Measurements from ENCODE around the gene PAH. TPM values are rescaled to one million over a fixed set of nuclear protein-coding genes. Genes with fewer than 3 reads are reported as not detected.
A peak's percentile ranks its signal among the peaks of the same experiment; 100 is the strongest.

PAH gene
- total and polyA plus RNA-seq, 2 of the 13 experiments (the other 11 are each of a cell fraction or from before 2014, with no cell fraction given): 192 to 451 TPM

DNA sequence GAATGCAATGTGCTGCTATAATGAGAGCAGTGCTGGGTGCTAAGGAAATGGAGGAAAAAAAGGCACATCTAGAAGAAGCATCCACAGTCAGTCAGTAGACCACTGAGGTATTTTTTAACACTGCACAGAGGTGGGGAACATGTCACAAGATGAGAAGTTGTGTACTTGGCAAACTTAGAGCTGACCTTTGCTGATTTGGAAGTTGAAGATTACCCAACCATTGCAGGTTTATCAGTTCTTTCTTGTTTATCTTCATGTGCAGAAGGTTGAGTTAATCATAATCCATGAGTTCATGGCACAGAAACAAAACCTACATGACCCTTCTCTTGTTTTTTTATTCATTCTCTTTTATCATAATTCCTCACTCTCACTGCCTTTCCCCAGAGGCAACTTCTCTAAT, 3.2 kb upstream of the PAH start (continued):
- no peak for TF ChIP-seq SNAI1 (CRISPR knock-in tag; IDR thresholded peaks at IDR 0.05; ENCODE audit: borderline replicate concordance)
- TF ChIP-seq GTF3A (CRISPR knock-in tag; conservative IDR thresholded peaks at IDR 0.05): no peak
- TF ChIP-seq MAFF (IDR thresholded peaks at IDR 0.05; ENCODE audit: low read depth, low read length): peak; percentile 75
- TF ChIP-seq ZNF724P (CRISPR knock-in tag; IDR thresholded peaks at IDR 0.05; ENCODE audit: borderline replicate concordance): no peak
- no peak for TF ChIP-seq ZNF101 (CRISPR knock-in tag; IDR thresholded peaks at IDR 0.05; ENCODE audit: borderline replicate concordance, low read depth)
- TF ChIP-seq ZEB1 (IDR thresholded peaks at IDR 0.05; ENCODE audit: insufficient replicate concordance, low read depth): peak; percentile 78
- TF ChIP-seq NFRKB (IDR thresholded peaks at IDR 0.05): no peak
- TF ChIP-seq, protein P1, sequence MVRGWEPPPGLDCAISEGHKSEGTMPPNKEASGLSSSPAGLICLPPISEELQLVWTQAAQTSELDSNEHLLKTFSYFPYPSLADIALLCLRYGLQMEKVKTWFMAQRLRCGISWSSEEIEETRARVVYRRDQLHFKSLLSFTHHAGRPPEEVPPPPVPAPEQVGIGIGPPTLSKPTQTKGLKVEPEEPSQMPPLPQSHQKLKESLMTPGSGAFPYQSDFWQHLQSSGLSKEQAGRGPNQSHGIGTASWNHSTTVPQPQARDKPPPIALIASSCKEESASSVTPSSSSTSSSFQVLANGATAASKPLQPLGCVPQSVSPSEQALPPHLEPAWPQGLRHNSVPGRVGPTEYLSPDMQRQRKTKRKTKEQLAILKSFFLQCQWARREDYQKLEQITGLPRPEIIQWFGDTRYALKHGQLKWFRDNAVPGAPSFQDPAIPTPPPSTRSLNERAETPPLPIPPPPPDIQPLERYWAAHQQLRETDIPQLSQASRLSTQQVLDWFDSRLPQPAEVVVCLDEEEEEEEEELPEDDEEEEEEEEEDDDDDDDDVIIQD (CRISPR knock-in tag; IDR thresholded peaks at IDR 0.05; ENCODE audit: low read depth): peak; percentile 85; the same call in 1 of the 2 replicates
- TF ChIP-seq SYNCRIP (IDR thresholded peaks at IDR 0.05; ENCODE audit: insufficient read depth, low read depth, low read length): no peak
- TF ChIP-seq TBX3 (IDR thresholded peaks at IDR 0.05; ENCODE audit: borderline replicate concordance): peak; percentile 41; the same call in 1 of the 2 replicates
- TF ChIP-seq FOSL2 (CRISPR knock-in tag; IDR thresholded peaks at IDR 0.05): peak; percentile 78
- 0 out of 2 replicates have a peak, but pooled peaks have one; percentile 61 for TF ChIP-seq ZNF335 (CRISPR knock-in tag; IDR thresholded peaks at IDR 0.05)
- 0 out of 2 replicates have a peak, but pooled peaks have one; percentile 31 for TF ChIP-seq ZNF556 (CRISPR knock-in tag; IDR thresholded peaks at IDR 0.05; ENCODE audit: borderline replicate concordance)
- no peak for TF ChIP-seq CENPT (CRISPR knock-in tag; IDR thresholded peaks at IDR 0.05; ENCODE audit: low read depth)
- peak; percentile 96 for TF ChIP-seq MIER3 (CRISPR knock-in tag; IDR thresholded peaks at IDR 0.05; ENCODE audit: borderline replicate concordance)
- TF ChIP-seq ZNF747 (CRISPR knock-in tag; IDR thresholded peaks at IDR 0.05; ENCODE audit: borderline replicate concordance): no peak
- peak; percentile 91 for TF ChIP-seq RCOR2 (CRISPR knock-in tag; IDR thresholded peaks at IDR 0.05)
- TF ChIP-seq NONO (IDR thresholded peaks at IDR 0.05): no peak
- TF ChIP-seq NONO (CRISPR knock-in tag; conservative IDR thresholded peaks at IDR 0.05): peak; percentile 55
- TF ChIP-seq ARNTL (CRISPR knock-in tag; IDR thresholded peaks at IDR 0.05): peak; percentile 85
- TF ChIP-seq ZSCAN9 (CRISPR knock-in tag; IDR thresholded peaks at IDR 0.05; ENCODE audit: borderline replicate concordance): peak; percentile 26; the same call in 1 of the 2 replicates
- no peak for TF ChIP-seq ZNF468 (CRISPR knock-in tag; IDR thresholded peaks at IDR 0.05)
- no peak for TF ChIP-seq ZNF780A (CRISPR knock-in tag; IDR thresholded peaks at IDR 0.05)
- TF ChIP-seq ZBTB38 (CRISPR knock-in tag; IDR thresholded peaks at IDR 0.05): no peak
- TF ChIP-seq, protein P2, sequence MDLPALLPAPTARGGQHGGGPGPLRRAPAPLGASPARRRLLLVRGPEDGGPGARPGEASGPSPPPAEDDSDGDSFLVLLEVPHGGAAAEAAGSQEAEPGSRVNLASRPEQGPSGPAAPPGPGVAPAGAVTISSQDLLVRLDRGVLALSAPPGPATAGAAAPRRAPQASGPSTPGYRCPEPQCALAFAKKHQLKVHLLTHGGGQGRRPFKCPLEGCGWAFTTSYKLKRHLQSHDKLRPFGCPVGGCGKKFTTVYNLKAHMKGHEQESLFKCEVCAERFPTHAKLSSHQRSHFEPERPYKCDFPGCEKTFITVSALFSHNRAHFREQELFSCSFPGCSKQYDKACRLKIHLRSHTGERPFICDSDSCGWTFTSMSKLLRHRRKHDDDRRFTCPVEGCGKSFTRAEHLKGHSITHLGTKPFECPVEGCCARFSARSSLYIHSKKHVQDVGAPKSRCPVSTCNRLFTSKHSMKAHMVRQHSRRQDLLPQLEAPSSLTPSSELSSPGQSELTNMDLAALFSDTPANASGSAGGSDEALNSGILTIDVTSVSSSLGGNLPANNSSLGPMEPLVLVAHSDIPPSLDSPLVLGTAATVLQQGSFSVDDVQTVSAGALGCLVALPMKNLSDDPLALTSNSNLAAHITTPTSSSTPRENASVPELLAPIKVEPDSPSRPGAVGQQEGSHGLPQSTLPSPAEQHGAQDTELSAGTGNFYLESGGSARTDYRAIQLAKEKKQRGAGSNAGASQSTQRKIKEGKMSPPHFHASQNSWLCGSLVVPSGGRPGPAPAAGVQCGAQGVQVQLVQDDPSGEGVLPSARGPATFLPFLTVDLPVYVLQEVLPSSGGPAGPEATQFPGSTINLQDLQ (CRISPR knock-in tag; IDR thresholded peaks at IDR 0.05): no peak
- no peak for TF ChIP-seq ZNF530 (CRISPR knock-in tag; IDR thresholded peaks at IDR 0.05; ENCODE audit: low read depth)
- TF ChIP-seq ZMYM4 (CRISPR knock-in tag; IDR thresholded peaks at IDR 0.05): peak; percentile 81
- no peak for TF ChIP-seq ZSCAN25 (CRISPR knock-in tag; IDR thresholded peaks at IDR 0.05)
- peak; percentile 64; the same call in 1 of the 2 replicates for TF ChIP-seq RARG (CRISPR knock-in tag; IDR thresholded peaks at IDR 0.05; ENCODE audit: low read depth)
- TF ChIP-seq NFE2L1 (CRISPR knock-in tag; IDR thresholded peaks at IDR 0.05; ENCODE audit: borderline replicate concordance): no peak

All from HepG2 (cell line).